ENCODE results near the gene KCNE4.

- TF ChIP-seq CTCF (conservative IDR thresholded peaks at IDR 0.05; ENCODE audit: low read depth in 2 of 2) (no peak), POLR2AphosphoS5 (IDR thresholded peaks at IDR 0.05; ENCODE audit: low read depth) (no peak), EZH2 (IDR thresholded peaks at IDR 0.05; ENCODE audit: low read depth, unreplicated experiment) (no peak), CREB1 (CRISPR knock-in tag; IDR thresholded peaks at IDR 0.05; ENCODE audit: low read depth) (no peak), REST (IDR thresholded peaks at IDR 0.05; ENCODE audit: unreplicated experiment) (no peak), EZH2phosphoT487 (IDR thresholded peaks at IDR 0.05; ENCODE audit: unreplicated experiment) (no peak), NANOG (IDR thresholded peaks at IDR 0.05; ENCODE audit: borderline replicate concordance) (no peak), ZNF331 (CRISPR knock-in tag; IDR thresholded peaks at IDR 0.05; ENCODE audit: low read depth) (no peak), JUNB (IDR thresholded peaks at IDR 0.05; ENCODE audit: unreplicated experiment) (no peak), STAT1 (IDR thresholded peaks at IDR 0.05; ENCODE audit: unreplicated experiment) (no peak), ETS1 (IDR thresholded peaks at IDR 0.05) (no peak), ZNF114 (CRISPR knock-in tag; IDR thresholded peaks at IDR 0.05) (no peak), ZNF462 (CRISPR knock-in tag; IDR thresholded peaks at IDR 0.05) (no peak)
These were observed 14.7 kb downstream of the KCNE4 start for GRCh38 chr2:223066721-223067120.

Measured in GM23338 (cell line).